Measurements from ENCODE around the gene CALU.

CALU gene

GRCh38 chr7:128705891-128706333 lies 33.2 kb upstream of the CALU start:
- DNase-seq, result no peak
- H3K27me3 ChIP-seq, result no peaks in the 10 kb centered on the region
- H3K9me3 ChIP-seq, result no peaks in the 10 kb centered on the region
- H3K36me3 ChIP-seq, result no peaks in the 10 kb centered on the region
- TF ChIP-seq CTCF (IDR thresholded peaks at IDR 0.05; ENCODE audit: low read depth, low read length), result no peak
- no peak overlapping the region for H3K4me3 ChIP-seq (ENCODE audit: low read depth, low read length)
- H3K4me1 ChIP-seq, result no peaks in the 10 kb centered on the region

GRCh38 chr7:128707752-128708151 lies 31.4 kb upstream of the CALU start:
- Histone ChIP-seq H3K36me3 (no peaks in the 10 kb centered on the region), H3K4me3 (ENCODE audit: low read depth, low read length) (no peak overlapping the region), H3K9me3 (no peaks in the 10 kb centered on the region; the same call in 1 of the 2 replicates), H3K27me3 (no peaks in the 10 kb centered on the region), H3K4me1 (no peaks in the 10 kb centered on the region)
- no peak for DNase-seq
- no peak for TF ChIP-seq CTCF (IDR thresholded peaks at IDR 0.05; ENCODE audit: low read depth, low read length)

- Histone ChIP-seq H3K4me1 (no peaks in the 10 kb centered on the region), H3K36me3 (no peaks in the 10 kb centered on the region), H3K9me3 (no peaks in the 10 kb centered on the region; the same call in 1 of the 2 replicates), H3K27me3 (no peaks in the 10 kb centered on the region), H3K4me3 (ENCODE audit: low read depth, low read length) (no peak overlapping the region)
- TF ChIP-seq CTCF (IDR thresholded peaks at IDR 0.05; ENCODE audit: low read depth, low read length), result no peak
- no peak for DNase-seq
These were observed 30.9 kb upstream of the CALU start for GRCh38 chr7:128708235-128708634.

GRCh38 chr7:128708824-128709223 lies 30.3 kb upstream of the CALU start:
- Histone ChIP-seq H3K36me3 (no peaks in the 10 kb centered on the region), H3K9me3 (no peaks in the 10 kb centered on the region; the same call in 1 of the 2 replicates), H3K27me3 (no peaks in the 10 kb centered on the region), H3K4me1 (no peaks in the 10 kb centered on the region), H3K4me3 (ENCODE audit: low read depth, low read length) (no peak overlapping the region)
- no peak for DNase-seq
- TF ChIP-seq CTCF (IDR thresholded peaks at IDR 0.05; ENCODE audit: low read depth, low read length), result no peak

- H3K4me3 ChIP-seq (ENCODE audit: low read depth, low read length), result no peak overlapping the region
- no peaks in the 10 kb centered on the region; the same call in 1 of the 2 replicates for H3K9me3 ChIP-seq
- no peak for DNase-seq
- no peaks in the 10 kb centered on the region for H3K27me3 ChIP-seq
- H3K36me3 ChIP-seq, result no peaks in the 10 kb centered on the region
- no peaks in the 10 kb centered on the region for H3K4me1 ChIP-seq
- no peak for TF ChIP-seq CTCF (IDR thresholded peaks at IDR 0.05; ENCODE audit: low read depth, low read length)
These were observed 28.7 kb upstream of the CALU start for GRCh38 chr7:128710481-128710880.

GRCh38 chr7:128713794-128714193 lies 25.4 kb upstream of the CALU start:
- H3K27me3 ChIP-seq, result no peaks in the 10 kb centered on the region
- TF ChIP-seq CTCF (IDR thresholded peaks at IDR 0.05; ENCODE audit: low read depth, low read length), result no peak
- H3K9me3 ChIP-seq, result no peaks in the 10 kb centered on the region; the same call in 1 of the 2 replicates
- no peak for DNase-seq
- H3K4me3 ChIP-seq (ENCODE audit: low read depth, low read length), result no peak overlapping the region
- H3K36me3 ChIP-seq, result no peaks in the 10 kb centered on the region
- no peaks in the 10 kb centered on the region for H3K4me1 ChIP-seq
